Stimulated activated naive CD4-positive, alpha-beta T cell (primary cell): ENCODE results near the gene DNAAF2.
A peak's percentile ranks its signal among the peaks of the same experiment; 100 is the strongest.

Experiments used
- DNase-seq, 6 experiments: peaks; one replicate each; lab custom pipeline; 2025; lab: John Stamatoyannopoulos, UW

Gene DNAAF2

GRCh38 chr14:49584981-49585640, 49.9 kb downstream of the DNAAF2 start:
- peak in 1 of 6 experiments; percentile 6 for DNase-seq

GRCh38 chr14:49584058-49584457, 51.0 kb downstream of the DNAAF2 start:
- DNase-seq = no peak

GRCh38 chr14:49583629-49584028, 51.4 kb downstream of the DNAAF2 start:
- DNase-seq = no peak

GRCh38 chr14:49582113-49582977, 52.7 kb downstream of the DNAAF2 start:
- DNase-seq = peak in 1 of 6 experiments; percentile 27

GRCh38 chr14:49581209-49582112, 53.6 kb downstream of the DNAAF2 start:
- peak in 1 of 6 experiments; percentile 25 for DNase-seq

- no peak for DNase-seq
Observed at GRCh38 chr14:49579841-49580240, 55.2 kb downstream of the DNAAF2 start.

- no peak for DNase-seq
Observed at GRCh38 chr14:49578141-49578540, 56.9 kb downstream of the DNAAF2 start.
